Measurements from ENCODE around the gene PBLD. TPM values are rescaled to one million over a fixed set of nuclear protein-coding genes. Genes with fewer than 3 reads are reported as not detected.

Gene PBLD
- total RNA-seq, 1 experiment from 2014 or later: 11.7 TPM

DNA sequence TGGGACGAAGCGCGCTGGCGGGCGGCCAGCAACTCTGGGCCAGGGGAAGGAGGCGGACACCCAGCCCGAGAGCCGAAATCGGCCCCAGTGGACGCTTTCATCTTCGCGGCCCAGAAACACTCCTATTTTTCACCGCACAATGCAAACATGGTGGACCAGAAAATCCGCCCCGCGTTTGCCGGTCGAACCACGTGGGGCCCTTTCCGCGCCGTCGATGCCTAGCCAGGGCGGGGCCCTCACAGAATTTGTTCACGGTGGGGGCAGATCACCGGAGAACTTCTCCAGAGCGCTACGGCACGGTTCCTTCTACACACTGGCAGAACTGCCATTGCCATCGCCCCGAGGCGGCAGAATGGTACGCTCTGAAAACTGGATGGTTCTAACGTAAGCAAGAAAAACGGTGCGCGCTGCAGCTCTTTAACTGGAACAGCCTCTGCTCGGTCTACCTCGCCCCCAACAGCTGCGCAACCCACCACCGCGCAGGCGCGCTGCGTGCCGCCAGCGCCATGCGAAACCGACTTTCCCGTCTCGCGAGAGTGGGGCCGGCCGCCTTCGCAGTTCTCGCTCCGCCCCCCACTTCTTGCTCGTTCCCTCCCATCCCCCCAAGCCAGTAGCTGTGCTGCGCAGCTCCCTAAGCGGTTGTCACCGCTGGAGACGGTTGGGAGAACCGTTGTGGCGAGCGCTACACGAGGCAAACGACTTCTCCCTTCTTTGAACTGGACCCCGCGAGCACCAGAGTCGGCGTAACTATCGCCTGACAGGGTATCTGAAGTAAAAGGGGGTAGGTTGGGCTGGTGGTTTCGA is 1.1 kb downstream of the PBLD start, which contains the start of gene HNRNPH3:
TSS of gene HNRNPH3 (plus strand) at position 610 of the 804 bp plus-strand sequence. CDS start 5,158 bp downstream, outside the sequence.
- H3K36me3 ChIP-seq (ENCODE audit: low read depth): peaks cover 32% of the 10 kb centered on the region
- CTCF ChIA-PET: interaction anchor here (0.6 to 0.8 kb wide), 2 partner anchors 119 to 249 kb away, joined by 3 read pairs; no protein-coding TSS in a partner anchor
- peak within 1 kb of the TSS; percentile 97 for H2AFZ ChIP-seq
- no peak for TF ChIP-seq EZH2 (IDR thresholded peaks at IDR 0.05; ENCODE audit: low read depth)
- TF ChIP-seq, protein P1, sequence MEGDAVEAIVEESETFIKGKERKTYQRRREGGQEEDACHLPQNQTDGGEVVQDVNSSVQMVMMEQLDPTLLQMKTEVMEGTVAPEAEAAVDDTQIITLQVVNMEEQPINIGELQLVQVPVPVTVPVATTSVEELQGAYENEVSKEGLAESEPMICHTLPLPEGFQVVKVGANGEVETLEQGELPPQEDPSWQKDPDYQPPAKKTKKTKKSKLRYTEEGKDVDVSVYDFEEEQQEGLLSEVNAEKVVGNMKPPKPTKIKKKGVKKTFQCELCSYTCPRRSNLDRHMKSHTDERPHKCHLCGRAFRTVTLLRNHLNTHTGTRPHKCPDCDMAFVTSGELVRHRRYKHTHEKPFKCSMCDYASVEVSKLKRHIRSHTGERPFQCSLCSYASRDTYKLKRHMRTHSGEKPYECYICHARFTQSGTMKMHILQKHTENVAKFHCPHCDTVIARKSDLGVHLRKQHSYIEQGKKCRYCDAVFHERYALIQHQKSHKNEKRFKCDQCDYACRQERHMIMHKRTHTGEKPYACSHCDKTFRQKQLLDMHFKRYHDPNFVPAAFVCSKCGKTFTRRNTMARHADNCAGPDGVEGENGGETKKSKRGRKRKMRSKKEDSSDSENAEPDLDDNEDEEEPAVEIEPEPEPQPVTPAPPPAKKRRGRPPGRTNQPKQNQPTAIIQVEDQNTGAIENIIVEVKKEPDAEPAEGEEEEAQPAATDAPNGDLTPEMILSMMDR (conservative IDR thresholded peaks at IDR 0.05): no peak
- H3F3A ChIP-seq (ENCODE audit: insufficient read depth, low read depth): peaks cover 26% of the 10 kb centered on the region
- DNase-seq: peak; percentile 93 to 99
- no peaks in the 10 kb centered on the region for H3K27me3 ChIP-seq (ENCODE audit: insufficient read depth, low read depth)
- peak within 1 kb of the TSS; percentile 91 for H3K4me2 ChIP-seq
- intact Hi-C loops (cut with micrococcal nuclease; ENCODE audit: unreplicated experiment): loop anchor here (2.0 to 10.0 kb wide), 2 partner anchors 477 to 569 kb away; partner anchors contain the start of gene DDX50
- H3K79me2 ChIP-seq (ENCODE audit: low read depth): peaks cover 61% of the 10 kb centered on the region
- peaks cover 47% of the 10 kb centered on the region for H3K4me1 ChIP-seq (replicated peaks; ENCODE audit: insufficient read depth)
- peaks cover 5% of the 10 kb centered on the region; the same call in 1 of the 2 replicates for H3K9me2 ChIP-seq (ENCODE audit: insufficient read depth)
- POLR2A ChIA-PET (ENCODE audit: unreplicated experiment): interaction anchor here (0.5 to 1.0 kb wide), 13 partner anchors 9 to 1496 kb away, joined by 3 to 30 read pairs (median 6); partner anchors contain the start of gene DDX21
- H3K4me3 ChIP-seq: peak within 1 kb of the TSS; percentile 78
- H3K9me3 ChIP-seq (ENCODE audit: insufficient read depth, low read depth): no peaks in the 10 kb centered on the region
- BruUV-seq (replicated peaks): no TSS peak
- H4K20me1 ChIP-seq (ENCODE audit: insufficient read depth): peaks cover 39% of the 10 kb centered on the region
- peak within 1 kb of the TSS; percentile 91 for H3K27ac ChIP-seq

DNA sequence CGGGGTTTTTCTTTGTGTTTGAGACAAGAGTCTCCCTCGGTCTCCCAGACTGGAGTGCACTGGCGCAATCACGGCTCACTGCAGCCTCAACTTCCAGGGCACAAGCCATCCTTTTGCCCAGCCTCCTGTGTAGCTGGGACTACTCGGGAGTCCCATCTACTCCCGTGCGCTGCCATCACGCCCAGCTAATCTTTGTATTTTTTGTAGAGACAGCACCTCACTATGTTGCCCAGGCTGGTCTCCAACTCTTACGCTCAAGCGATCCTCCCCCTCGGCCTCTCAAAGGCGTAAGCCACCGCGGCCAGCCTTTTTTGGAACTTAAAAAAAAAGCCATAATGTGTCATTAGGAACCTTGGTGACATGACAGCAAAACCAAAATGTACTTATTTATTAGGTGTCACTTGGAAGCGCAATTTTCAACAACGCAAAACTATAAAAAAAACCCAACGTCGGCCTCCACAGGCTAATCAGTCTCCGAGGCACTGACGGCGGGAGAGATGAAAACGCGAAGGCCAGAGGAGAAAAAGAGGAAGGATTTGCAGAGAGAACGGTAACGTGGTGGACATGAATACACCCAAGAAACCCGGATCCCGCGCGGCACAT is 1.8 kb downstream of the PBLD start:
- peaks cover 24% of the 10 kb centered on the region for H3K36me3 ChIP-seq (ENCODE audit: low read depth)
- H3F3A ChIP-seq (ENCODE audit: insufficient read depth, low read depth): peaks cover 23% of the 10 kb centered on the region
- peak overlapping the region; percentile 78 for H3K4me3 ChIP-seq
- H3K79me2 ChIP-seq (ENCODE audit: low read depth): peaks cover 54% of the 10 kb centered on the region
- intact Hi-C loops (cut with micrococcal nuclease; ENCODE audit: unreplicated experiment): loop anchor here (10.0 kb wide), 1 partner anchor 476 kb away; no protein-coding TSS in a partner anchor
- DNase-seq: peak in 1 of 2 experiments; percentile 20
- CTCF ChIA-PET: no interaction called here
- POLR2A ChIA-PET (ENCODE audit: unreplicated experiment): interaction anchor here (0.6 to 1.0 kb wide), 7 partner anchors 9 to 1495 kb away, joined by 3 to 30 read pairs (median 5); partner anchors contain the start of gene SRGN
- no peaks in the 10 kb centered on the region for H3K27me3 ChIP-seq (ENCODE audit: insufficient read depth, low read depth)
- no peaks in the 10 kb centered on the region for H3K9me3 ChIP-seq (ENCODE audit: insufficient read depth, low read depth)
- H3K4me2 ChIP-seq: peak overlapping the region; percentile 91
- H3K4me1 ChIP-seq (replicated peaks; ENCODE audit: insufficient read depth): peaks cover 40% of the 10 kb centered on the region
- peak overlapping the region; percentile 97 for H2AFZ ChIP-seq
- H3K27ac ChIP-seq: peak overlapping the region; percentile 91
- peaks cover 32% of the 10 kb centered on the region for H4K20me1 ChIP-seq (ENCODE audit: insufficient read depth)
- TF ChIP-seq EZH2 (IDR thresholded peaks at IDR 0.05; ENCODE audit: low read depth): no peak
- TF ChIP-seq, protein P1 (conservative IDR thresholded peaks at IDR 0.05): no peak
- peaks cover 5% of the 10 kb centered on the region; the same call in 1 of the 2 replicates for H3K9me2 ChIP-seq (ENCODE audit: insufficient read depth)
- BruUV-seq (replicated peaks): no TSS peak

DNA sequence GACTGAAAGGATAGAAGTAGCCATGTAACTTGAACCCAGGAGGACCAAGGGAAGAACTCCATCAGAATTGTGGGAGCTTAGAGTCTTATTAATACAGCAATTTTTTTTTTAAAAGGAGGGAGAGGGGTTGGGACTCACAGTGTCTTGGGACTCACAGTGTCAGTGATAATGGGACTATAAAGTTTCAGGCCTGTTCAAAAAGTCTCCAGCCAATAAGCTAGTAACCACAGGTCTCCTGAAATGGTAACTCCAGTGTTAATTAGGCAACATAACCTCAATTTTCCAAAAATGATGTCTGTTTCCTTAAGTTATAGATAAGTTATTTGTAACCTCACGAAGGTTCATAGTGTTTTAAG is 3.2 kb downstream of the PBLD start:
- TF ChIP-seq, protein P1 (conservative IDR thresholded peaks at IDR 0.05): no peak
- no peak for TF ChIP-seq EZH2 (IDR thresholded peaks at IDR 0.05; ENCODE audit: low read depth)
- BruUV-seq (replicated peaks): no TSS peak
- Histone ChIP-seq H3K27me3 (ENCODE audit: insufficient read depth, low read depth) (no peaks in the 10 kb centered on the region), H3K9me3 (ENCODE audit: insufficient read depth, low read depth) (no peaks in the 10 kb centered on the region), H3K9me2 (ENCODE audit: insufficient read depth) (peaks cover 5% of the 10 kb centered on the region; the same call in 1 of the 2 replicates), H3K27ac (no peak overlapping the region), H4K20me1 (ENCODE audit: insufficient read depth) (peaks cover 17% of the 10 kb centered on the region), H3F3A (ENCODE audit: insufficient read depth, low read depth) (peaks cover 23% of the 10 kb centered on the region), H3K79me2 (ENCODE audit: low read depth) (peaks cover 40% of the 10 kb centered on the region), H3K4me1 (replicated peaks; ENCODE audit: insufficient read depth) (peaks cover 25% of the 10 kb centered on the region), H3K4me3 (no peak overlapping the region), H3K4me2 (no peak overlapping the region), H3K36me3 (ENCODE audit: low read depth) (peaks cover 13% of the 10 kb centered on the region), H2AFZ (no peak overlapping the region)
- ChIA-PET POLR2A (ENCODE audit: unreplicated experiment) (interaction anchor here (0.6 kb wide), 1 partner anchor 18 kb away, joined by 17 read pairs; no protein-coding TSS in a partner anchor), CTCF (interaction anchor here (1.2 kb wide), 1 partner anchor 117 kb away, joined by 3 read pairs; no protein-coding TSS in a partner anchor)
- intact Hi-C loops (cut with micrococcal nuclease; ENCODE audit: unreplicated experiment): no loop called here
- DNase-seq: no peak
